Stimulated activated memory B cell treated with anti-CD40 and anti-IgM and Interleukin-4, amounts not matched to agents 10 μg/mL and 1 μg/mL and 100 μg/mL, for 72 hours (primary cell): ENCODE measurements around the gene TRMT1.

Experiments used
- ATAC-seq: fragments of 150-1000 bp; cut with Tn5 transposase; 2 replicates; pipeline ENCODE4 v1.10.0; 2021
- H3K27ac Mint-ChIP-seq: one replicate; pipeline ENCODE4 v1.8.0; 2022; ENCODE audit warnings: mild to moderate bottlenecking, mixed read lengths
- H3K27me3 Mint-ChIP-seq: one replicate; pipeline ENCODE4 v1.8.0; 2022; ENCODE audit warnings: mixed read lengths
- H3K36me3 Mint-ChIP-seq: one replicate; pipeline ENCODE4 v1.8.0; 2022; ENCODE audit warnings: mixed read lengths
- H3K4me1 Mint-ChIP-seq: one replicate; pipeline ENCODE4 v1.8.0; 2022; ENCODE audit warnings: mixed read lengths
- H3K4me3 Mint-ChIP-seq: one replicate; pipeline ENCODE4 v1.8.0; 2022; ENCODE audit warnings: mild to moderate bottlenecking, moderate library complexity, mixed read lengths
- H3K9me3 Mint-ChIP-seq: one replicate; pipeline ENCODE4 v1.8.0; 2022; ENCODE audit warnings: mixed read lengths

The TRMT1 gene

GRCh38 chr19:13082192-13083007 lies 34.1 kb downstream of the TRMT1 start:
- Mint-ChIP-seq H3K36me3 (no peaks in the 10 kb centered on the region), H3K4me3 (no peak overlapping the region), H3K9me3 (no peaks in the 10 kb centered on the region), H3K27me3 (peaks cover 45% of the 10 kb centered on the region), H3K4me1 (no peaks in the 10 kb centered on the region), H3K27ac (no peak overlapping the region)
- no peak for ATAC-seq

GRCh38 chr19:13079542-13079986 lies 37.0 kb downstream of the TRMT1 start:
- peaks cover 50% of the 10 kb centered on the region for H3K27me3 Mint-ChIP-seq
- H3K9me3 Mint-ChIP-seq, result no peaks in the 10 kb centered on the region
- no peak for ATAC-seq
- H3K4me3 Mint-ChIP-seq, result no peak overlapping the region
- no peaks in the 10 kb centered on the region for H3K36me3 Mint-ChIP-seq
- H3K27ac Mint-ChIP-seq, result no peak overlapping the region
- no peaks in the 10 kb centered on the region for H3K4me1 Mint-ChIP-seq

- no peak for ATAC-seq
- peaks cover 48% of the 10 kb centered on the region for H3K27me3 Mint-ChIP-seq
- no peak overlapping the region for H3K27ac Mint-ChIP-seq
- H3K9me3 Mint-ChIP-seq, result no peaks in the 10 kb centered on the region
- H3K4me3 Mint-ChIP-seq, result no peak overlapping the region
- no peaks in the 10 kb centered on the region for H3K36me3 Mint-ChIP-seq
- no peaks in the 10 kb centered on the region for H3K4me1 Mint-ChIP-seq
Observed at GRCh38 chr19:13078897-13079541, 37.5 kb downstream of the TRMT1 start.

GRCh38 chr19:13078381-13078780 lies 38.2 kb downstream of the TRMT1 start:
- H3K27ac Mint-ChIP-seq, result no peak overlapping the region
- H3K36me3 Mint-ChIP-seq, result no peaks in the 10 kb centered on the region
- H3K4me1 Mint-ChIP-seq, result no peaks in the 10 kb centered on the region
- no peak for ATAC-seq
- H3K27me3 Mint-ChIP-seq, result peaks cover 48% of the 10 kb centered on the region
- no peak overlapping the region for H3K4me3 Mint-ChIP-seq
- no peaks in the 10 kb centered on the region for H3K9me3 Mint-ChIP-seq

GRCh38 chr19:13077240-13077639 lies 39.3 kb downstream of the TRMT1 start:
- Mint-ChIP-seq H3K9me3 (no peaks in the 10 kb centered on the region), H3K27ac (no peak overlapping the region), H3K36me3 (no peaks in the 10 kb centered on the region), H3K4me3 (no peak overlapping the region), H3K27me3 (peaks cover 44% of the 10 kb centered on the region), H3K4me1 (no peaks in the 10 kb centered on the region)
- no peak for ATAC-seq

GRCh38 chr19:13076787-13077186 lies 39.8 kb downstream of the TRMT1 start:
- Mint-ChIP-seq H3K27ac (no peak overlapping the region), H3K27me3 (peaks cover 39% of the 10 kb centered on the region), H3K4me1 (no peaks in the 10 kb centered on the region), H3K4me3 (no peak overlapping the region), H3K9me3 (no peaks in the 10 kb centered on the region), H3K36me3 (no peaks in the 10 kb centered on the region)
- no peak for ATAC-seq

GRCh38 chr19:13076320-13076719 lies 40.2 kb downstream of the TRMT1 start:
- Mint-ChIP-seq H3K36me3 (no peaks in the 10 kb centered on the region), H3K27ac (no peak overlapping the region), H3K27me3 (peaks cover 35% of the 10 kb centered on the region), H3K4me3 (no peak overlapping the region), H3K4me1 (no peaks in the 10 kb centered on the region), H3K9me3 (no peaks in the 10 kb centered on the region)
- ATAC-seq, result no peak

- no peaks in the 10 kb centered on the region for H3K9me3 Mint-ChIP-seq
- no peak for ATAC-seq
- peaks cover 53% of the 10 kb centered on the region for H3K27me3 Mint-ChIP-seq
- H3K4me1 Mint-ChIP-seq, result no peaks in the 10 kb centered on the region
- no peaks in the 10 kb centered on the region for H3K36me3 Mint-ChIP-seq
- H3K4me3 Mint-ChIP-seq, result no peak overlapping the region
- no peak overlapping the region for H3K27ac Mint-ChIP-seq
Observed at GRCh38 chr19:13074378-13074777, 42.2 kb downstream of the TRMT1 start.

GRCh38 chr19:13073263-13073662 lies 43.3 kb downstream of the TRMT1 start:
- H3K27me3 Mint-ChIP-seq, result peaks cover 54% of the 10 kb centered on the region
- H3K4me3 Mint-ChIP-seq, result no peak overlapping the region
- H3K9me3 Mint-ChIP-seq, result no peaks in the 10 kb centered on the region
- no peaks in the 10 kb centered on the region for H3K36me3 Mint-ChIP-seq
- no peak for ATAC-seq
- H3K27ac Mint-ChIP-seq, result no peak overlapping the region
- no peaks in the 10 kb centered on the region for H3K4me1 Mint-ChIP-seq

- Mint-ChIP-seq H3K9me3 (no peaks in the 10 kb centered on the region), H3K4me1 (no peaks in the 10 kb centered on the region), H3K36me3 (no peaks in the 10 kb centered on the region), H3K4me3 (no peak overlapping the region), H3K27ac (no peak overlapping the region), H3K27me3 (peaks cover 54% of the 10 kb centered on the region)
- ATAC-seq, result no peak
Observed at GRCh38 chr19:13072188-13072908, 44.2 kb downstream of the TRMT1 start.

GRCh38 chr19:13071444-13072187 lies 44.9 kb downstream of the TRMT1 start:
- Mint-ChIP-seq H3K9me3 (no peaks in the 10 kb centered on the region), H3K4me3 (no peak overlapping the region), H3K27me3 (peaks cover 54% of the 10 kb centered on the region), H3K27ac (no peak overlapping the region), H3K36me3 (no peaks in the 10 kb centered on the region), H3K4me1 (no peaks in the 10 kb centered on the region)
- ATAC-seq, result no peak

- Mint-ChIP-seq H3K27me3 (peaks cover 53% of the 10 kb centered on the region), H3K4me1 (no peaks in the 10 kb centered on the region), H3K4me3 (no peak overlapping the region), H3K9me3 (no peaks in the 10 kb centered on the region), H3K36me3 (no peaks in the 10 kb centered on the region), H3K27ac (no peak overlapping the region)
- no peak for ATAC-seq
Observed at GRCh38 chr19:13070425-13071140, 46.0 kb downstream of the TRMT1 start.

GRCh38 chr19:13069415-13070359 lies 46.9 kb downstream of the TRMT1 start:
- Mint-ChIP-seq H3K27me3 (peaks cover 46% of the 10 kb centered on the region), H3K36me3 (no peaks in the 10 kb centered on the region), H3K27ac (no peak overlapping the region), H3K9me3 (no peaks in the 10 kb centered on the region), H3K4me1 (no peaks in the 10 kb centered on the region), H3K4me3 (no peak overlapping the region)
- no peak for ATAC-seq
